ENCODE data around the gene DUSP2. TPM values are rescaled to one million over a fixed set of nuclear protein-coding genes. Genes with fewer than 3 reads are reported as not detected.

Gene DUSP2
- total RNA-seq, 1 donor, result 891 TPM

DNA sequence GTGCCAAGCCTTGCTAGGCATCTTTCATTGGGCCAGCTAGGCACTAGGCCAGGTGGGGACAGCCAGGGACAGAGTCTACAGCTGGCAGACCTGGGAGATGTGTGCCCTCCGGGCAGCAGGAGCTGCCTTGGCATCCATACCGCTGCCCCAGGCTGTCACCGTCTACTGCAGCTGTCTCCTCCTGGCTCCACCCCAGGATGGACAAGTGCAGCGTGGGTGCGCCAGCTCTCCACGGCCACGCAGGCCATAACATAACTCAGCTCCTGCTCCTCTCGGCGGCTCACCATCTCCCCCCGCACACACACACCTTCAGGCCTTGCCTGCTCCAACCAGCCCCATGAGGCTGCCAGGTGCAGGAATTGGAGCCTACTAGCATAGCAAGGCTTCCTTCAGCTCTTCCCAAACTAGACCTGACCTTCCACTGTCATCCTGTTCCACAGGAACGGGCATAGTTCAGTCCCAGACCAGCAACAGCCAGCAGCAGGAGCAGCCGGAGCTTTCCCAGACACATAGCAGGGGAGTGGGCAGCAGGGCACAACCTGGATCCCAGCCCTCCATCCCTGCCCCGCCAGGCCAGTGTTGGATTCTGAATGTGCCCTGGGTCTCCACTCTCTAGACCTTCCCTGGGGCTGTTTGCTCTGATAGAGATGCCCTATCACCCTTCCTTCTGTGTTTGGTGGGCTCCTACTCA, 26.4 kb downstream of the DUSP2 start:
- Histone ChIP-seq H3K9me3 (ENCODE audit: low read depth, low read length) (no peaks in the 10 kb centered on the region), H3K27me3 (ENCODE audit: insufficient read depth, low read length) (no peaks in the 10 kb centered on the region), H3K4me1 (ENCODE audit: insufficient read depth, low read length) (peaks cover 12% of the 10 kb centered on the region), H3K4me3 (ENCODE audit: low read length) (no peak overlapping the region)

DNA sequence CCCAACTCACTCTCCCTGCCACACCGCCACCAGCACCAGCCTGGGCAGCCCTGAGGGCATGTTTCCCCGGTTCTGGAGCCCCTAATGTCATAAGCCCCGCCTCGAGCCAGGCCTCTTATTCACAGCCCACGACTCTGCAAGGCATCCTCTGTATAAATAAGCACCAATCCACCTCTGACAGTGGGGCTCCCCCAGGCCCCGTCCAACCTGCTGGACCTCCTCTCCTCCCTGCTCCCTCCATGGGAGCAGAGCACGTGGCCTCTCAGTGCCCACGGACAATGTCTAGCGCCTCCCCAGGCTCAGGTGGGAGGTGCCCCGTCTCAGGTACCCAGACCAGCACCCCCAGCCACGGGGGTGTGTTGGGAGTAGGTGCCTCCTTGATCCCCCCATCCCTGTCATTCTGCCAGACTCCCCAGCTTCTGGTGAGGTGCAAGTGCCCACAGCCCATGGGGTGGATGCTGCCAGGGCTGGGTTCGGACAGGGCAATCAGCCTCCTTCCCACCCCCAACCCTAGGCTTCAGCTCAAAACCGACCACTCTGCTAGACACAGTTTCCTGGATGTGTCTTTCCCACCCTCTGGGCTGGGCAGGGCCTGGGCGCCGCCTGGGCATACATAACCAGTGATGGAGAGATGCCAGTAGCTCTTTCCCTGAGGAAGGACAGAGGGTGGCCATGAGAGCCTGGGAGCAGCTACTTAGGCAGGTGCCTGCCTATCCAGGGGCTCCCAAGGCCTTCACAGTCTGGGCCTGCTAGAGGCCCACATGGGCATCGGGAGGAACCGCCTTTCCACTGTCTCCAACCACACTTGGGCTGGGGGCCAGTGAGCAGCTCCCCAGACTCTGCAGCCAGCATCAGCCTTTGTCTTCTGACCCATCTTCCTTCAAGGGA, 27.3 kb downstream of the DUSP2 start:
- peaks cover 12% of the 10 kb centered on the region for H3K4me1 ChIP-seq (ENCODE audit: insufficient read depth, low read length)
- no peaks in the 10 kb centered on the region for H3K9me3 ChIP-seq (ENCODE audit: low read depth, low read length)
- no peak overlapping the region for H3K4me3 ChIP-seq (ENCODE audit: low read length)
- H3K27me3 ChIP-seq (ENCODE audit: insufficient read depth, low read length), result no peaks in the 10 kb centered on the region

DNA sequence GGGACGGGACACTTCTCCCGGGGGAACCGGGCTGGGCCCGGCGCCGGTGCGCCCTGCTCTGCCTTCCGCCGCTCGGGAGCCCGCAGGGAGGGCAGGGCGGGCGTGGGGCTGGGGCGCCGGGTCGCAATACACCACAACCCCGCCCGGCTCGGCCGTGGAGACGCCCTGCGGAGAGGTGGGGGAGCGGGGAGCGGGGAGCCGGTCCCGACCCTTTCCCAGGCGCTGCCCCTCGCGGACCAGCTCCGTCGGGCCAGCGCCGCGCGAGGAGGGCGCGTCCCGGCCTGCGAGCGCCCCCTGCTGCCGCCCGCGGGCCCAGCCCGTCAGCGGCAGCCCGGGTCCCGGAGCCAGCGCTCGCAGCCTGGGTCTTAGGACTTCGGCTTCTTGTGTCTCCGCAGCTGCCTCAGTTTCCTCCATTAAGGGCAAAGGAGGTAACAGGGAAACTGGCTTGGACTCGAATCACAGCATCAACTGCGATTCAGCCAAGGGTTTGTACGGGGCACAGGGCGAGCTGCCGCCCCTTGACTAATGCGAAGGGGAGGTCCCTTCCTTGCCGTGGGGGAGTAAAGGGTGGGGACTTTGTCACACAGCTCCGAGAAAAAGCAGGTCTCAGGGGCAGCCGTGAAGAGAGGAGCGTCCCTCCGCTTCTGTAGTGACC, 28.2 kb downstream of the DUSP2 start:
- Histone ChIP-seq H3K9me3 (ENCODE audit: low read depth, low read length) (no peaks in the 10 kb centered on the region), H3K4me1 (ENCODE audit: insufficient read depth, low read length) (peaks cover 12% of the 10 kb centered on the region), H3K4me3 (ENCODE audit: low read length) (peak overlapping the region; percentile 35), H3K27me3 (ENCODE audit: insufficient read depth, low read length) (no peaks in the 10 kb centered on the region)

DNA sequence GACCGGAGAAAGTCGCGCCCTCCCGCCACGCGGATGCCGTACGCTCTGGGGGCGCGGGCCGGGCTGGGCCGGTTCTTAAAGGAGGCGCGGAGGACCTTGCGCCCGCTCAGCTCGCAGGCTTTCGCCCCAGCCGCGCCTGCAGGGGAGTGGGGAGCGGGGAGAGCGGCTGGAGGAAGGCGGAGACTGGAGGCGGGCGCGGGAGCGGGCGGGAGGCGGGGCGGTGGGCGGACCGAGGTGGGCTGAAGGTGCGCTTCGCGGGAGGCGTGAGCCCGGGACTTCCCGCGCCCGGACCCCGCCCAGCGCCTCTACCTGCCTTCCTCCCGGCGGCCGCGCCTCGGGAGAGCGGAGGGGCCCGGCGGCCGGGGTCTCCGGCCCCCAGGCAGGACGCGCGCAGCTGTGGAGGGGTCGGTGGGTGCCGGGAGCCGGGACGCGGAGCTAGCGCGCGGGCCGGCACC, 28.8 kb downstream of the DUSP2 start, which contains the start of gene ADRA2B:
Gene ADRA2B (minus strand): TSS at position 148 of the 455 bp plus-strand sequence. CDS start 422 bp downstream, outside the sequence.
- no peaks in the 10 kb centered on the region for H3K9me3 ChIP-seq (ENCODE audit: low read depth, low read length)
- H3K27me3 ChIP-seq (ENCODE audit: insufficient read depth, low read length), result no peaks in the 10 kb centered on the region
- peaks cover 12% of the 10 kb centered on the region for H3K4me1 ChIP-seq (ENCODE audit: insufficient read depth, low read length)
- H3K4me3 ChIP-seq (ENCODE audit: low read length), result peak within 1 kb of the TSS; percentile 35

DNA sequence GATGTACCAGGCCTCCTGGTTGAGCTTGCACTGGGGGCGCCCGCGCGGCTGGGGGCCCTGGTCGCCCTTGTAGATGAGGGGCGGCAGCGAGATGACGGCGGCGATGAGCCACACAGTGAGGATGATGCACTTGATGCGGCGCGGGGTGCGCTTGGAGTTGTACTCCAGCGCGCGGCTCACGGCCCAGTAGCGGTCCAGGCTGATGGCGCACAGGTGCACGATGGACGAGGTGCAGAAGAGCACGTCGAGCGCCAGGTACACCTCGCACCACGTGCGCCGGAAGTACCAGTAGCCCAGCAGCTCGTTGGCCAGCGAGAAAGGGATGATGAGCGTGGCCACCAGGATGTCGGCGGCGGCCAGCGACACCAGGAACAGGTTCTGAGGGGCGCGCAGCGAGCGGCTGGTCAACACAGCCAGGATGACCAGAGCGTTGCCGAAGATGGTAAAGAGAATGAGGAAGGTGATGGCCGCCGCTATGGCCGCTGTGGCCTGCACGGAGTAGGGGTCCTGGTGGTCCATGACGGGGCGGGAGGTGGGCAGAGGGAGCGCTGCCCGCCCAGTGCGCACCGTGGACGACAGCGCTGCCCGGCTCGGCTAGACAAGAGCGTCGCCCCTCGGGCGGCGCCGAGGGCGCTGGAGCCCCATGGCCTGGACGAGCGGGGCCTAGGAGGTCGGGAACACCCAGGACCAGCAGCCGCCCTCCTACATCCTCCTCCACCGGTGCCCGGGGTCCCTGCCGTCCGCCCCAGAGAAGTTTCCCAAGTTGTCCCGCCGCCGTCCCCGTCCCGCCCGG, 29.4 kb downstream of the DUSP2 start:
- no peaks in the 10 kb centered on the region for H3K9me3 ChIP-seq (ENCODE audit: low read depth, low read length)
- H3K27me3 ChIP-seq (ENCODE audit: insufficient read depth, low read length), result no peaks in the 10 kb centered on the region
- H3K4me1 ChIP-seq (ENCODE audit: insufficient read depth, low read length), result peaks cover 12% of the 10 kb centered on the region
- no peak overlapping the region for H3K4me3 ChIP-seq (ENCODE audit: low read length)

DNA sequence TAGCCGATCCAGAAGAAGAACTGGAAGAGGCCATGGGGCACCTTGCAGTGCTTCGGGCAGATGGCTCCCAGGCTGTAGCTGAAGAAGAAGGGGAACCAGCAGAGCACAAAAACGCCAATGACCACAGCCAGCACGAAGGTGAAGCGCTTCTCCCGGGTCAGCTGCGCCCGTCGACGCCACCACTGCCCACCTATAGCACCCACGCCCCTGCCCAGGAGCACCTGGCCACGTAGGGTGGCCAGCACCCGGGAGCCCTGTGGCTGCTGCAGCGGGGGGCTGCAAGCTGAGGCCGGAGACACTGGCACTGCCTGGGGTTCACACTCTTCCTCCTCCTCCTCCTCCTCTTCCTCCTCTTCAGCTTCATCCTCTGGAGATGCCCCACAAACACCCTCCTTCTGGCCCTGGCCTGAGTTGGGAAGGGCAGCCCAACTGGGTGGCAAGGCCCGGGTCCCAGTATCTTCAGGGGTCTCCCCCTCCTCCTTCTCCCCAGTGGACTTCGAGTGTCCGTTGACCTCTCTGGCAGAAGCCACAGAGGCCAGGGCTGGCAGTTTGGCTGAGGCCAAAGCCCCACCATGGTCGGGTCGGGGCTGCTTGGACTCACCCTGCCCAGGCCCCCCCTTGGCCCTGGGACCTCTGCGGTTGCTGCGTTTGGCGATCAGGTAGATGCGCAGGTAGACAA, 30.2 kb downstream of the DUSP2 start:
- no peaks in the 10 kb centered on the region for H3K27me3 ChIP-seq (ENCODE audit: insufficient read depth, low read length)
- no peak overlapping the region for H3K4me3 ChIP-seq (ENCODE audit: low read length)
- H3K9me3 ChIP-seq (ENCODE audit: low read depth, low read length), result no peaks in the 10 kb centered on the region
- peaks cover 12% of the 10 kb centered on the region for H3K4me1 ChIP-seq (ENCODE audit: insufficient read depth, low read length)

DNA sequence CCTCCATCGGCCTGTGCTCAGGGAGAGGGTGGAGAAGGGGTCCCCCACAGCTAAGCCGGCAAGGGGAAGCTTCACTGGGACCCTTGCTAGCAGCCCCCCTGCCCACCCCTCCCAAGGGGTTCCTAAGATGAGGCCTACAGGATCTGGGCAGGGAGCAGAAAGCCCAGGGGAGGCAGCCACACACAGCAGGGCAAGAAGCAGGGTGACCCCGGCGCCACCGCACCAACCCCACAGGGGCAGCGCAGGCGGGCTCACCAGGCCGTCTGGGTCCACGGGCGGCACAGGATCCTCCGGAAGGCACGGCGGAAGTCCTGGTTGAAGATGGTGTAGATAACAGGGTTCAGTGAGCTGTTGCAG, 30.7 kb downstream of the DUSP2 start:
- no peaks in the 10 kb centered on the region for H3K9me3 ChIP-seq (ENCODE audit: low read depth, low read length)
- no peak overlapping the region for H3K4me3 ChIP-seq (ENCODE audit: low read length)
- H3K27me3 ChIP-seq (ENCODE audit: insufficient read depth, low read length), result no peaks in the 10 kb centered on the region
- peaks cover 12% of the 10 kb centered on the region for H3K4me1 ChIP-seq (ENCODE audit: insufficient read depth, low read length)

DNA sequence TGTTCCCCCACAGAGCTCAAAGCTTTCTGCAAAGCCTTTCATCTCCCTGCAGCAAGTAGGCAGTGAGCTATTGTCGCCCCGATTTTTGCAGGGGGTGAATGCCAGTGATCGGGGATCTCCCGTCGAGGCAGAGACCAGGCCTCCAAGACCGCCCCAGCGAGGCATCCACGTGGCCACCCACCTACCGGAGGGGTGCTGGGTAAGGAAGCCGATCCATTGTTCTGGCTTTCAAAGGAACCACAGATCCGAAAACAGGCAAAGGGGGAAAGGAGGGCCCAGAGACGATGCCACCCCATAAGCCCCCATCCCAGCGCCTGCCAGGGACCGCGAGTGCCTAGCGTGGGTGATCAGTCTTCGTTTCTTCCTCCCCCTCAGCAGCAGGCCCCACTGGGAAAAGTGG, 31.3 kb downstream of the DUSP2 start:
- peaks cover 12% of the 10 kb centered on the region for H3K4me1 ChIP-seq (ENCODE audit: insufficient read depth, low read length)
- no peaks in the 10 kb centered on the region for H3K27me3 ChIP-seq (ENCODE audit: insufficient read depth, low read length)
- H3K9me3 ChIP-seq (ENCODE audit: low read depth, low read length), result no peaks in the 10 kb centered on the region
- no peak overlapping the region for H3K4me3 ChIP-seq (ENCODE audit: low read length)

DNA sequence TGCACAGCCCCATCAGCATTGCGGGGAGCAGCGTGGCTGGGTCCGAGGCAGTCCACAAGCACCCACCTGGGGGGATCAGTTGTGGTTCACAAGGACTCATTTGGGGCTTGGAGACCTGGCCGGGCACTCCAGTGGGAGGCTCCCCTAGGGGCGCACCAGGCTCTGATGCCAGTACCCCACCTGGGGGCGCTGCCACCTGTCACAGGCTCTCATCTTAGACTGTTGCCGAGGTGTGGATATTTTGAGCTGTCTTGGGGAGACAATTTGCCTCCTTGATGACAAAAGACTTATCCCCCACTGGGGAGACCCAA, 31.9 kb downstream of the DUSP2 start:
- Histone ChIP-seq H3K27me3 (ENCODE audit: insufficient read depth, low read length) (no peaks in the 10 kb centered on the region), H3K4me1 (ENCODE audit: insufficient read depth, low read length) (peaks cover 12% of the 10 kb centered on the region), H3K9me3 (ENCODE audit: low read depth, low read length) (no peaks in the 10 kb centered on the region), H3K4me3 (ENCODE audit: low read length) (no peak overlapping the region)

DNA sequence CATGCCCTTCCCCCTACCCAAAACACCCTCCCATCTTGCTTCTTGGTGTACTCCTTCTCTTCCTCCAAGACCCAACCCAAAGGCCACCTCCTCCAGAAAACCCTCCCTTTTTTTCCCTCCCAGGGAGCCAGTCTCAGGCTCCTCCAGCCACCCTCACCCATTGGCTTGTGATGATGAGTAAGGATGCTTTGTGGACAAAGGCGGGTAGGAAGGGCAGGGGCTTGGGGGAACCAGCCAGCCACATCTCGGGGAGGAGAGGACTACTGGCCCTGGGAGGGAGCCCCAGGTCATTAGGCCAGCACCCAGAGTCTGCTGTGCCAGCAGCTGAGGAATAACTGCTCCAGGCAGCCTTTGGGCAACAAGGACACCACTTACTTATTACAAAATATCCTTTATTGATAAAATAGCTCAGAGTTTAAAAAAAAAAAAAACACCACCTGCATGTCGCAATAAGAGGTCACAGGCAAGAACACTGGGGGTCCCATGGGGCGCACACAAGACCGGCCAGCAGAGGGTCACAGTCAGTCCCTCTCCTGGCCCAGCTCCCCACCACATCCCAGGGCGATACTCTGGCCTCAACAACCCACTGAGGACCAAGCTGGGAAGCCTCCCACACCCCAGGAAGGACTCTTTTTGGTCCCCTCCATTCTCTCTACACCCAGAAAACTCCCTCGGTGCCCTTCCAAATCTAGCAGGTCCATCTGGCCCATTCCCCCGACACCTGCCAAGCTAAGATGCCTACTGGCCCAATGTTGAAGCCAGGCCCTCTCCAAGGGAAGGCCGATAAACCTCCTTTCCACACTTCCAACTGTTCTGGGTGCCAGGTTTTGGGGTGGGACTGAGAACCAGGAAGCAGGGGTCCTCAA, 32.5 kb downstream of the DUSP2 start:
- peaks cover 12% of the 10 kb centered on the region for H3K4me1 ChIP-seq (ENCODE audit: insufficient read depth, low read length)
- H3K9me3 ChIP-seq (ENCODE audit: low read depth, low read length), result no peaks in the 10 kb centered on the region
- H3K4me3 ChIP-seq (ENCODE audit: low read length), result no peak overlapping the region
- no peaks in the 10 kb centered on the region for H3K27me3 ChIP-seq (ENCODE audit: insufficient read depth, low read length)

DNA sequence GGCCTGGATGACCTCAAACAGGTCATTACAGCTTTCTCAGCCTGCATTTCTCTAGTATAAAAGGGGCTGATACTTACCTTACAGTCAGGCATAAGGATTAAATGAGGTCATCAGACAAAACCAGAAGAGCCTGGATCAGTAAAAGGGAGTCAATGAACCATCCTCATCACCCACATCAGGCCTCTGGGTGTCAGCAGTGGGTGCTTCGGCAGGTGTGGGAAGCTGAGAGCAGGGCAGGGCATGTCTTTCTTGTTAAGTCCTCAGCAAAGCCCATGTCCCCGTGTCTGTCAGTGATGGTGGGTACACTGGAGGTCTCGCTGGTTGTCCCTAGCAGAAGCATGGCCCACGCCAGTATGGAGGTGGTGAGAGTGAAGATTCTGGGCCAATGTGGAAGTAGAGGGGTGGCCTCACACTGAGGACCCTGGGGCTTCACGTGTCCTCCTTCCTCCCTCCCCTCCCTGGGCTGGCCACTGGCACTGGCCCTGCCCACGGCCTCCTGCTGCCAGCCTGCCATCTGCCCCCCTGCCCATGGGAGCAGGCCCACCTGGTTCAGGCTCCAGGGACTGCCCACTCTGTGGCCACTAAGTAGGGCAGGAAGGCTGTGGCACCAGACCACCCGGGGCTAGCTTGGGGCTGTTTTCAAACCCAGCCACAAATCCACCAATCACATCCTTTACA, 33.3 kb downstream of the DUSP2 start:
- peaks cover 5% of the 10 kb centered on the region for H3K4me1 ChIP-seq (ENCODE audit: insufficient read depth, low read length)
- H3K27me3 ChIP-seq (ENCODE audit: insufficient read depth, low read length), result no peaks in the 10 kb centered on the region
- no peaks in the 10 kb centered on the region for H3K9me3 ChIP-seq (ENCODE audit: low read depth, low read length)
- H3K4me3 ChIP-seq (ENCODE audit: low read length), result no peak overlapping the region

DNA sequence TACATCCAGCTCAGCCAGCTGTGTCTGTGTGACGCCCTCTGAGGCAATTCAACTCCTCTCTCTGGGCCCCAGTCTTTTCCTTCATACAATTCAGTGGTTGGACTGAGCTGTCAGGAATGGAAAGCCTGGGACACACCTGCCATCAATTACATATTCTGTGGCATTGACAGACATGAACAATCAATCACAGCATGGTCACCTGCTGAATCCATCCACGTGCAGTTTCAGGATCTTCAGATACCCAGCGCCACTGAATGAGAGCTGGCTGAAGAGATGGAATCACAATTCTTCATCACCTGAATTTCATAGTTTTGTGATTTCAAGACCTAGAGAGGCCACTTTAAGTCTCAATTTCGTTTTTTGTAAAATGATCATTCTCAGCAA, 34.0 kb downstream of the DUSP2 start:
- no peak overlapping the region for H3K4me3 ChIP-seq (ENCODE audit: low read length)
- no peaks in the 10 kb centered on the region for H3K27me3 ChIP-seq (ENCODE audit: insufficient read depth, low read length)
- H3K4me1 ChIP-seq (ENCODE audit: insufficient read depth, low read length), result peaks cover 4% of the 10 kb centered on the region
- no peaks in the 10 kb centered on the region for H3K9me3 ChIP-seq (ENCODE audit: low read depth, low read length)

DNA sequence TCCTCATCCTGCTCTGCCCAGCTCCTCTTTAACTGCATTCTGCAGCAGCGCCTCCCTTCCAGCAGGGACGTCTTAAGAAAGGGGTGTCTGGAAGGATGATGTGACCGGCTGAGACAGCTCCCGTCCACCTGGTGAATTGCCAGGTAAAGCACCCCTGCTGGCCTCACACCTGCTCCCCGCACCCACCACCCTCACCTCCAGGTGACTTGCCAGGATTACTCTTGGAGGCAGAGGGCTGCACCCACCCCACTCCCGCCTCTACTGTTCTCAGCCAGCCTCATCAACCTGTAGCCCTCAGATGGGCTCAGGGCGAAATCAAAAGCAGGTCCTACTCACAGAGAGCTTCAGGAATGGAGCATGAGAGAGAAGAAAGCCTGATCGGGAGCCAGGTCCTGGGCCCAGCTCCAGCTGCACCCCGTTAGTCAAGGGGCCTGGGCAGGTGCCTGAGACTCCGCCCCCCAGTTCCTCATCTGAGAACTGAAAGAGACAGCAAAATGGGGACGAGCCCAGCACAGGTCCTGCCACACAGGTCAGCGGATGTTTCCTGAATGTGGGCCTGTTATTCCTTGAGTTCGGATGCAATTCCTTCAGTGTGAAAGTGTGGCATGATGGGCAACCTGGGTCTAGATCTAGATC, 34.5 kb downstream of the DUSP2 start:
- Histone ChIP-seq H3K9me3 (ENCODE audit: low read depth, low read length) (no peaks in the 10 kb centered on the region), H3K4me3 (ENCODE audit: low read length) (no peak overlapping the region), H3K4me1 (ENCODE audit: insufficient read depth, low read length) (no peaks in the 10 kb centered on the region), H3K27me3 (ENCODE audit: insufficient read depth, low read length) (no peaks in the 10 kb centered on the region)
